Lower leg skin (tissue), 3 donors: ENCODE measurements around the gene ATF7.

Source experiments
- POLR2A ChIP-seq, 2 donors: fragments of 450-650 bp; IDR thresholded peaks; one replicate each; pipeline ENCODE4 v1.6.1; 2016 to 2017; ENCODE audit warnings: antibody characterized with exemption in 2 of 2, mild to moderate bottlenecking in 1 of 2, moderate library complexity in 1 of 2
- TF ChIP-seq, protein P1 (sequence below), 3 donors: fragments of 450-650 bp; IDR thresholded peaks; one replicate each; pipeline ENCODE4 v1.5.1; 2016; ENCODE audit warnings: antibody characterized with exemption in 3 of 3, mild to moderate bottlenecking in 3 of 3, moderate library complexity in 2 of 3

DNA sequence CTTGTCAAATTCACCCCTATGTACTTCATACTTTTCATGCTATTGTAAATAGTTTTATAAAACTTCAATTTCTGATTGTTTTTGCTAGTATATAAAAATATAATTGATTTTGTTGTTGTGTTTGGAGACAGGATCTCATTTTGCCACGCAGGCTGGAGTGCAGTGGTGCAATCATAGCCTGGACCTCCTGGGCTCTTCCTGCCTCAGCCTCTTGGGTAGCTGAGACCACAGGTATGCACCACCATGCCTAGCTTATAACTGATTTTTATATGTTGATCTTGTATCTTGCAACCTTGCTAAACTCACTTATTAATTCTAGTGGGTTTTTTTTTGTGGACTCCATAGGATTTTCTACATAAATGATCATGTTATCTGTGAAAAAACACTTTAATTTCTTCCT is 26.2 kb upstream of the ATF7 start:
- TF ChIP-seq, protein P1, sequence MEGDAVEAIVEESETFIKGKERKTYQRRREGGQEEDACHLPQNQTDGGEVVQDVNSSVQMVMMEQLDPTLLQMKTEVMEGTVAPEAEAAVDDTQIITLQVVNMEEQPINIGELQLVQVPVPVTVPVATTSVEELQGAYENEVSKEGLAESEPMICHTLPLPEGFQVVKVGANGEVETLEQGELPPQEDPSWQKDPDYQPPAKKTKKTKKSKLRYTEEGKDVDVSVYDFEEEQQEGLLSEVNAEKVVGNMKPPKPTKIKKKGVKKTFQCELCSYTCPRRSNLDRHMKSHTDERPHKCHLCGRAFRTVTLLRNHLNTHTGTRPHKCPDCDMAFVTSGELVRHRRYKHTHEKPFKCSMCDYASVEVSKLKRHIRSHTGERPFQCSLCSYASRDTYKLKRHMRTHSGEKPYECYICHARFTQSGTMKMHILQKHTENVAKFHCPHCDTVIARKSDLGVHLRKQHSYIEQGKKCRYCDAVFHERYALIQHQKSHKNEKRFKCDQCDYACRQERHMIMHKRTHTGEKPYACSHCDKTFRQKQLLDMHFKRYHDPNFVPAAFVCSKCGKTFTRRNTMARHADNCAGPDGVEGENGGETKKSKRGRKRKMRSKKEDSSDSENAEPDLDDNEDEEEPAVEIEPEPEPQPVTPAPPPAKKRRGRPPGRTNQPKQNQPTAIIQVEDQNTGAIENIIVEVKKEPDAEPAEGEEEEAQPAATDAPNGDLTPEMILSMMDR (IDR thresholded peaks at IDR 0.05): no peak
- TF ChIP-seq POLR2A (IDR thresholded peaks at IDR 0.05): no peak
